Esophagus mucosa (tissue), 1 donor: Measurements from ENCODE around the gene NPIPB5. TPM values are rescaled to one million over a fixed set of nuclear protein-coding genes. Genes with fewer than 3 reads are reported as not detected.
"Not testable (repeated sequence)": the region's sequence is repeated elsewhere in the genome, so short reads cannot be mapped to it uniquely, and the experiment has no call there.

Experiments used
- ATAC-seq: fragments of 200-7000 bp; cut with Tn5 transposase; one replicate; pipeline ENCODE4 v1.9.1; 2020
- total RNA-seq: library from RNA; stranded (reverse); gene quantifications from one replicate; pipeline ENCODE4 v1.2.4, GENCODE V29; 2023
- donor health status: DM: yes; HTN: yes; CAD: no.

The NPIPB5 gene
- total RNA-seq, result 119 TPM

GRCh38 chr16:22510591-22510990 lies at the start of gene NPIPB5:
Gene NPIPB5, plus strand, starts transcription at chr16:22510891. Its CDS starts 2,911 bp downstream, at chr16:22513802.
- not testable (repeated sequence) for ATAC-seq

GRCh38 chr16:22468846-22469245 lies 41.8 kb upstream of the NPIPB5 start:
- ATAC-seq, result not testable (repeated sequence)

GRCh38 chr16:22537996-22538395 lies 27.3 kb downstream of the NPIPB5 start:
- not testable (repeated sequence) for ATAC-seq

GRCh38 chr16:22544809-22545208 lies 34.1 kb downstream of the NPIPB5 start:
- ATAC-seq, result not testable (repeated sequence)

- not testable (repeated sequence) for ATAC-seq
Observed at GRCh38 chr16:22546630-22547029, 35.9 kb downstream of the NPIPB5 start.

GRCh38 chr16:22547170-22547765 lies 36.6 kb downstream of the NPIPB5 start:
- peak; percentile 35 for ATAC-seq

GRCh38 chr16:22549853-22550252 lies 39.2 kb downstream of the NPIPB5 start:
- not testable (repeated sequence) for ATAC-seq

- ATAC-seq, result not testable (repeated sequence)
Observed at GRCh38 chr16:22551143-22551542, 40.5 kb downstream of the NPIPB5 start.

- ATAC-seq, result not testable (repeated sequence)
Observed at GRCh38 chr16:22551651-22552050, 41.0 kb downstream of the NPIPB5 start.

- ATAC-seq, result not testable (repeated sequence)
Observed at GRCh38 chr16:22556759-22557158, 46.1 kb downstream of the NPIPB5 start.

Other genes starting within 250 kb of the NPIPB5 start
- 28.2 TPM for gene POLR3E, start 213.5 kb upstream of the NPIPB5 start, total RNA-seq
- 3.6 TPM for gene CDR2, start 136.3 kb upstream of the NPIPB5 start, total RNA-seq